IMR-90 (cell line): Measurements from ENCODE around the gene DUSP2. TPM values are rescaled to one million over a fixed set of nuclear protein-coding genes. Genes with fewer than 3 reads are reported as not detected.

Experiments
- ATAC-seq: fragments of 200-7000 bp; cut with Tn5 transposase; 2 replicates; pipeline ENCODE4 v1.9.1; 2020; ENCODE audit warnings: low read depth, mild to moderate bottlenecking, moderate library complexity
- BruUV-seq: library from RNA; stranded (reverse); fragments of 400-500 nt; replicated peaks from 2 replicates; lab custom pipeline; 2021; lab: Mats Ljungman, UMichigan
- CTCF ChIA-PET: fragments of 300-600 bp; formaldehyde crosslinking; extraction: SDS; loops from one replicate; lab custom pipeline; 2021; ENCODE audit warnings: antibody characterized with exemption; lab: Yijun Ruan, JAX
- POLR2A ChIA-PET: fragments of 300-600 bp; sonication (Branson Sonifier 250); formaldehyde crosslinking; loops from one replicate; lab custom pipeline; 2022; ENCODE audit warnings: antibody characterized with exemption; ENCODE audit not compliant: unreplicated experiment; lab: Charles Lee
- DNase-seq: peaks from one replicate; pipeline ENCODE4 v3.0.0; 2013
- H2AFZ ChIP-seq: replicated peaks from 2 replicates; pipeline ENCODE3; 2013; ENCODE audit warnings: low read length, mild to moderate bottlenecking; ENCODE audit not compliant: poor library complexity
- H2AK5ac ChIP-seq: 2 replicates; pipeline ENCODE4 v1.6.1; 2013; ENCODE audit warnings: low read depth, low read length, inconsistent platforms
- H2AK9ac ChIP-seq: replicated peaks from 2 replicates; pipeline ENCODE3; 2013; ENCODE audit warnings: mild to moderate bottlenecking, low read depth, low read length, moderate library complexity; ENCODE audit not compliant: poor library complexity
- H2BK120ac ChIP-seq: 2 replicates; pipeline ENCODE4 v1.6.1; 2013; ENCODE audit warnings: low read depth, low read length, inconsistent platforms
- H2BK15ac ChIP-seq: 3 replicates; pipeline ENCODE4 v1.6.1; 2013; ENCODE audit warnings: low read depth, low read length, inconsistent platforms
- H2BK20ac ChIP-seq: 2 replicates; pipeline ENCODE4 v1.6.1; 2013; ENCODE audit warnings: low read depth, mild to moderate bottlenecking, inconsistent platforms, low read length, moderate library complexity
- H2BK5ac ChIP-seq: 2 replicates; pipeline ENCODE4 v1.6.1; 2013; ENCODE audit warnings: mild to moderate bottlenecking, low read depth, low read length, inconsistent platforms; ENCODE audit not compliant: poor library complexity, severe bottlenecking
- H3K14ac ChIP-seq: replicated peaks from 2 replicates; pipeline ENCODE4 v1.6.1; 2013; ENCODE audit warnings: low read depth, low read length, inconsistent platforms
- H3K18ac ChIP-seq: 2 replicates; pipeline ENCODE4 v1.6.1; 2013; ENCODE audit warnings: low read depth, low read length, control low read depth
- H3K23ac ChIP-seq: 2 replicates; pipeline ENCODE4 v1.6.1; 2013; ENCODE audit warnings: low read depth, low read length, inconsistent platforms
- H3K27ac ChIP-seq: 2 replicates; pipeline ENCODE4 v1.5.1; 2013; ENCODE audit warnings: mild to moderate bottlenecking, control low read depth, low read length; ENCODE audit not compliant: insufficient read depth
- H3K27me3 ChIP-seq: 2 replicates; pipeline ENCODE4 v1.6.1; 2013; ENCODE audit warnings: low read length; ENCODE audit not compliant: control insufficient read depth, insufficient read depth
- H3K36me3 ChIP-seq: 2 replicates; pipeline ENCODE4 v1.6.1; 2013; ENCODE audit warnings: low read length, mixed read lengths; ENCODE audit not compliant: control insufficient read depth, insufficient read depth
- H3K4ac ChIP-seq: 2 replicates; pipeline ENCODE4 v1.6.1; 2013; ENCODE audit warnings: low read depth, low read length, inconsistent platforms
- H3K4me1 ChIP-seq: 2 replicates; pipeline ENCODE4 v1.6.1; 2013; ENCODE audit warnings: low read length, mixed read lengths; ENCODE audit not compliant: control insufficient read depth, insufficient read depth
- H3K4me2 ChIP-seq: 2 replicates; pipeline ENCODE4 v1.6.1; 2013; ENCODE audit warnings: low read depth, mild to moderate bottlenecking, control low read depth, low read length, moderate library complexity
- H3K4me3 ChIP-seq: 2 replicates; pipeline ENCODE4 v1.5.1; 2013; ENCODE audit warnings: low read depth, mild to moderate bottlenecking, control low read depth, low read length, moderate library complexity; ENCODE audit not compliant: insufficient read depth
- H3K56ac ChIP-seq: 2 replicates; pipeline ENCODE4 v1.6.1; 2013; ENCODE audit warnings: low read length, inconsistent platforms; ENCODE audit not compliant: insufficient read depth; ENCODE audit errors: extremely low read depth
- H3K79me1 ChIP-seq, 2 experiments: 2 replicates each; pipeline ENCODE4 v1.6.1; 2013; ENCODE audit warnings: low read length in 2 of 2, inconsistent platforms in 1 of 2, low read depth in 1 of 2
- H3K9ac ChIP-seq: 2 replicates; pipeline ENCODE4 v1.6.1; 2013; ENCODE audit warnings: low read depth, low read length, control low read depth
- H3K9me1 ChIP-seq: 2 replicates; pipeline ENCODE4 v1.6.1; 2013; ENCODE audit warnings: low read length, inconsistent platforms; ENCODE audit not compliant: insufficient read depth
- H3K9me3 ChIP-seq: 2 replicates; pipeline ENCODE4 v1.6.1; 2013; ENCODE audit warnings: low read length; ENCODE audit not compliant: control insufficient read depth, insufficient read depth
- H4K20me1 ChIP-seq: 2 replicates; pipeline ENCODE4 v1.6.1; 2013; ENCODE audit warnings: low read length, inconsistent platforms; ENCODE audit not compliant: insufficient read depth
- H4K5ac ChIP-seq: 2 replicates; pipeline ENCODE4 v1.6.1; 2013; ENCODE audit warnings: mild to moderate bottlenecking, low read depth, low read length, control low read depth
- H4K8ac ChIP-seq, 2 experiments: 2 replicates each; pipeline ENCODE4 v1.6.1; 2013; ENCODE audit warnings: low read depth in 2 of 2, low read length in 2 of 2, control low read depth in 1 of 2, inconsistent platforms in 1 of 2
- H4K91ac ChIP-seq: 2 replicates; pipeline ENCODE4 v1.6.1; 2013; ENCODE audit warnings: low read depth, low read length, inconsistent platforms; ENCODE audit not compliant: insufficient read depth
- CHD1 ChIP-seq: IDR thresholded peaks from 2 replicates; pipeline ENCODE4 v1.6.1; 2012; ENCODE audit warnings: low read depth, low read length, improper control_type of control experiment
- CTCF ChIP-seq: conservative IDR thresholded peaks from 2 replicates; pipeline ENCODE4 v1.5.1; 2012; ENCODE audit warnings: mild to moderate bottlenecking, low read depth, low read length, improper control_type of control experiment
- POLR2A ChIP-seq: IDR thresholded peaks from 2 replicates; pipeline ENCODE4 v1.6.1; 2012; ENCODE audit warnings: mild to moderate bottlenecking, low read depth, low read length
- RAD21 ChIP-seq: IDR thresholded peaks from 2 replicates; pipeline ENCODE4 v1.6.1; 2012; ENCODE audit warnings: low read length, improper control_type of control experiment
- USF2 ChIP-seq: fragments of 150-350 bp; IDR thresholded peaks from 2 replicates; pipeline ENCODE4 v1.6.1; 2017; ENCODE audit warnings: mild to moderate bottlenecking, antibody characterized with exemption, low read length, low read depth
- WGBS, 2 experiments: methylation state at CpG; one replicate each; pipeline versions ENCODE4 v1.1.5 to v1.1.7; 2013; ENCODE audit warnings: missing lambda C conversion rate in 2 of 2; ENCODE audit not compliant: insufficient read length in 1 of 2; ENCODE audit errors: extremely low coverage in 2 of 2; 5-methylcytosine and 5-hydroxymethylcytosine counted together
- dilution Hi-C: fragments of 300-500 bp; cut with HindIII; formaldehyde crosslinking; loops from one replicate; pipeline ENCODE4 v1.14.3; 2018; ENCODE audit warnings: low sequenced_read_pairs; ENCODE audit not compliant: unreplicated experiment
- in situ Hi-C: fragments of 300-500 bp; cut with MboI; formaldehyde crosslinking; loops from 3 replicates; pipeline ENCODE4 v1.14.3; 2019; ENCODE audit warnings: low sequenced_read_pairs, inconsistent platforms, mixed read lengths
- intact Hi-C: fragments of 100-400 bp; cut with micrococcal nuclease; formaldehyde crosslinking; loops from 2 replicates; pipeline ENCODE4 v1.10.0; 2022
- polyA plus RNA-seq, 3 experiments: library from polyadenylated mRNA; depleted of rRNA; stranded (reverse); fragments of >200 nt; gene quantifications; 2 replicates each; pipeline ENCODE4 v1.2.3, GENCODE V29; 2012; ENCODE audit warnings: low replicate concordance in 1 of 3
- total RNA-seq: library from RNA; depleted of rRNA; stranded (reverse); fragments of >200 nt; gene quantifications from 2 replicates; pipeline ENCODE4 v1.2.3, GENCODE V29; 2012

DUSP2 gene
- total and polyA plus RNA-seq, 2 of the 4 experiments (the other 2 are of a cell fraction) = 1.8 to 3.8 TPM

DNA sequence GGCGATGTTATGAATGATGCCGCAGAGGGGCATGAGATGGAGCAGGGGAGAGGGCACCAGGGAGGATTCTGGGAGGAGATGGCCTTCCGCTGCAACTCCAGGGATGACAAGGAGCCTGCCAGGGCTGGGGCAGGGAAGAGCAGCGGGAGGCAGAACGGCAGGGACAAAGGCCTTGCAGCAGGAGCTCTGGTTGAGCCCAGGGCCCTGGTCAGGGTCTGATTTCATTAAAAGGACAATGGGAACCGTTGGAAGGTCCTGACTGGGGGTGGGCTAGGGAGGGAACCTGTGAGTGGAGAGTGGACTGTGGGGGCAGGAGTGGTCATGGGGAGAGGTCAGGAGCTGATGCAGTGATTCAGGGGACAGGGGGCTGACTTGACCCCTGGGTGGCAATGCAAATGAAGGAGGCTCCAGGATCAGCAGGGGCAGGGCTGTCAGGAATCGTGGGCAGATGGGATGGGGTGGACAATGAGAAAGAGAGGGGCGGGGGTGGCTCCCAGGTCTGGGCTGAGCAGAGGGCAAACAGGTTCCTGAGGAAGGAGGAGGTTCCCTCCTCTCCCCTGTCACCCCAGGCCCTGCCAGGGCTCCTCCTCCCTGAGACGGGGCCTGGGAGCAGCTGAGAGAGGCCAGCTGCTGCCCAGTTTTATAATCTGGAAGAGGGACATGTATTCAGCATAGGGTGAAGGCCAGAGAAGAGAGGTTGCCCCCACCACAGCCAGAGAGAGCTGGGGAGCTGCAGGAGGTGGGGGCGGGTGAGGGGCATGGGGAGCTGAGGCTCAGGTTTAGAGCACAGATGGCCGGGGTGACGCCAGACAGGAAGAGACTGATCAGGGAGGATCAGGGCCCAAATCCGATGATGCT lies 7.3 kb upstream of the DUSP2 start:
- CTCF ChIA-PET = no interaction called here

More for the DNA sequence above, 7.3 kb upstream of the DUSP2 start:
- no peaks in the 10 kb centered on the region for H3K79me1 ChIP-seq
- no TSS peak for BruUV-seq
- no peak overlapping the region for H3K4me2 ChIP-seq
- no peak overlapping the region for H3K4me3 ChIP-seq
- H3K23ac ChIP-seq = no peak overlapping the region
- H3K27ac ChIP-seq = no peak overlapping the region
- in situ Hi-C loops = no loop called here
- peaks cover 5% of the 10 kb centered on the region; the same call in 1 of the 2 replicates for H3K4me1 ChIP-seq
- DNase-seq (no peak), ATAC-seq (no peak)
- peak overlapping the region; percentile 29 for H2AFZ ChIP-seq
- dilution Hi-C loops = no loop called here
- no peak overlapping the region for H2AK5ac ChIP-seq
- TF ChIP-seq CHD1 = no peak
- no peak for TF ChIP-seq RAD21
- TF ChIP-seq POLR2A = no peak
- TF ChIP-seq CTCF = no peak
- no peak for TF ChIP-seq USF2
- no peak overlapping the region for H2AK9ac ChIP-seq
- H3K36me3 ChIP-seq = no peaks in the 10 kb centered on the region
- H3K14ac ChIP-seq = no peak overlapping the region
- peaks cover 5% of the 10 kb centered on the region; the same call in 1 of the 2 replicates for H3K27me3 ChIP-seq
- H3K9me1 ChIP-seq = no peaks in the 10 kb centered on the region
- no peak overlapping the region for H2BK15ac ChIP-seq
- no peaks in the 10 kb centered on the region for H3K9me3 ChIP-seq
- no peak overlapping the region for H2BK5ac ChIP-seq
- no peak overlapping the region for H4K8ac ChIP-seq
- H4K20me1 ChIP-seq = no peaks in the 10 kb centered on the region
- whole genome bisulfite sequencing, 2 experiments = 71% methylated on average over 9 of the region's 13 CpGs; no CpG with 5 or more reads in 1 of the 2 experiments
- H3K4ac ChIP-seq = no peak overlapping the region
- intact Hi-C loops = no loop called here
- no peak overlapping the region for H4K91ac ChIP-seq
- H3K9ac ChIP-seq = no peak overlapping the region
- H3K56ac ChIP-seq = no peak overlapping the region
- no peak overlapping the region for H4K5ac ChIP-seq
- H2BK120ac ChIP-seq = no peak overlapping the region
- H3K18ac ChIP-seq = no peak overlapping the region
- POLR2A ChIA-PET = no interaction called here
- H2BK20ac ChIP-seq = no peak overlapping the region
